UCSD-AML1 (cell line): ENCODE data around the gene PPM1N.

ENCODE experiments used
- DNase-seq: peaks from one replicate; lab custom pipeline; 2025; ENCODE audit not compliant: unreplicated experiment; lab: John Stamatoyannopoulos, UW

PPM1N gene

DNA sequence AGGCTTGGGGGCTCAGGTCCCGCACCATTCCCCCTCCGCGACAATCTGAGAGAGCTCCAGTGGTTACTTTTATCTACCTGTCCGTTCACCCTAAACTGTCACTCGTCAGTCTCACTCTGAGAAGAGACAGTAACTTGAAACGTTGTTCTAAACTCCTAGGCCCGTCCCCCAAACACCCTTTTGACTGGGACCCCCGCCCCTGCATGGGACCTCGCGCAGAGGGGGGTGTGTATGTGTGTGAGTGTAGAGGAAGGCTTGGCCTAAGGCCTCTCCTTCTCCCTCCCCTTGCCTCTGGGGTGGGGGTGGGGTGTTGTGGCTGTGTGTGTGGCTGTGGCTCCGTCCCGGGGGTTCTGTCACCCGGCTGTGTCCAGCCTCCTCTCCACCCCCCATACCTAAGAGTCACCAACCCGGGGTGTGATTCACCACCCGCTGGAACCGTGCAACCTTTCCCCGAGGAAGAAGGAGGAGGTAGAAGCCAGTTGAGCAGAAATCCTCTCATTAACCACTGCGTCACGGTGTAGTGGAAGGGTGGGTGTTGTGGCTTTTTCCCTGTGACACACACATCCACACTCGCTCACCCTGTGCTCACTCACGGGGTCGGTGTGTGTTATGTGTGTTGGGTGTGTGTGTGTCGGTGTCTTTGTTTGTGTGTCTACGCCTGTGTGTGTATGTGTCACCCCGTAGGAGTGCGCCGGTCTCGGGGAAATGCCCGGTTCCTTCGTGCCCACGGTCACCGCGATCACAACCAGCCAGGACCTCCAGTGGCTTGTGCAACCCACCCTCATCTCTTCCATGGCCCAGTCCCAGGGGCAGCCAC lies 28.1 kb upstream of the PPM1N start:
- peak; percentile 42 for DNase-seq

GRCh38 chr19:45470762-45471081 lies 27.5 kb upstream of the PPM1N start:
- no peak for DNase-seq

GRCh38 chr19:45471111-45471930 lies 26.9 kb upstream of the PPM1N start:
- DNase-seq: no peak

DNA sequence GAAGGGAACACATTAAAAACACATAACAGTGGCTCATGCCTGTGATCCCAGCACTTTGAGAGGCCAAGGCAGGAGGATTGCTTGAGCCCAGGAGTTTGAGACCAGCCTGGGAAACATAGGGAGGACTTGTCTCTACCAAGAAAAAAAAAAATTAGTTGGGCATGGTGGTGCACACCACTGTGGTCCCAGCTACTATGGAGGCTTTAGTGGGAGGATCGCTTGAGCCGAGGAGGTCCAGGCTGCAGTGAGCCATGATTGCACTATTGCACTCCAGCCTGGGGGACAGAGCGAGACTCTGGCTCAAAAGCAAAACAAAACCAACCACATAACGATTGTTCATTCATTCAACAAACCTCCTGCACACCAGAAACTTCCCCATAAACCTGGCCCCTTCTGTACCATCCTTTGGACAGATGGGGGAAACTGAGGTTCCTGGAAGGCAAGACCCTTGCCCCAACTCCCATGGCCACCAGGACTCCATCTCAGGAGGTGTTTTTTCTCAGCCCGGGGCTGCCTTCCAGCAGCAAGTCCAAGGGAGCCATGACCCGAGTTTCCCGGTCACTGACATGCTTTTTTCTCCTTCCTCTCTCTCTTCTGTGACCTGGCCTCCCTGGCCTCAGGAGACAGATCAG lies 26.2 kb upstream of the PPM1N start:
- DNase-seq: no peak

GRCh38 chr19:45472563-45473366 lies 25.5 kb upstream of the PPM1N start:
- DNase-seq: no peak

GRCh38 chr19:45473367-45473681 lies 24.9 kb upstream of the PPM1N start:
- no peak for DNase-seq

DNA sequence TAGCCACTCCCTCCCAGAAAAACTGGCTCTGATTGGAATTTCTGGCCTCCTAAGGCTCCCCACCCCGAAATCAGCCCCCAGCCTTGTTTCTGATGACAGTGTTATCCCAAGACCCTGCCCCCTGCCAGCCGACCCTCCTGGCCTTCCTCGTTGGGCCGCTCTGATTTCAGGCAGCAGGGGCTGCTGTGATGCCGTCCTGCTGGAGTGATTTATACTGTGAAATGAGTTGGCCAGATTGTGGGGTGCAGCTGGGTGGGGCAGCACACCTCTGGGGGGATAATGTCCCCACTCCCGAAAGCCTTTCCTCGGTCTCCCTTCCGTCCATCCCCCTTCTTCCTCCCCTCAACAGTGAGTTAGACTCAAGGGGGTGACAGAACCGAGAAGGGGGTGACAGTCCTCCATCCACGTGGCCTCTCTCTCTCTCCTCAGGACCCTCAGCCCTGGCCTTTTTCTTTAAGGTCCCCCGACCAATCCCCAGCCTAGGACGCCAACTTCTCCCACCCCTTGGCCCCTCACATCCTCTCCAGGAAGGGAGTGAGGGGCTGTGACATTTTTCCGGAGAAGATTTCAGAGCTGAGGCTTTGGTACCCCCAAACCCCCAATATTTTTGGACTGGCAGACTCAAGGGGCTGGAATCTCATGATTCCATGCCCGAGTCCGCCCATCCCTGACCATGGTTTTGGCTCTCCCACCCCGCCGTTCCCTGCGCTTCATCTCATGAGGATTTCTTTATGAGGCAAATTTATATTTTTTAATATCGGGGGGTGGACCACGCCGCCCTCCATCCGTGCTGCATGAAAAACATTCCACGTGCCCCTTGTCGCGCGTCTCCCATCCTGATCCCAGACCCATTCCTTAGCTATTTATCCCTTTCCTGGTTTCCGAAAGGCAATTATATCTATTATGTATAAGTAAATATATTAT lies 24.3 kb upstream of the PPM1N start:
- no peak for DNase-seq

DNA sequence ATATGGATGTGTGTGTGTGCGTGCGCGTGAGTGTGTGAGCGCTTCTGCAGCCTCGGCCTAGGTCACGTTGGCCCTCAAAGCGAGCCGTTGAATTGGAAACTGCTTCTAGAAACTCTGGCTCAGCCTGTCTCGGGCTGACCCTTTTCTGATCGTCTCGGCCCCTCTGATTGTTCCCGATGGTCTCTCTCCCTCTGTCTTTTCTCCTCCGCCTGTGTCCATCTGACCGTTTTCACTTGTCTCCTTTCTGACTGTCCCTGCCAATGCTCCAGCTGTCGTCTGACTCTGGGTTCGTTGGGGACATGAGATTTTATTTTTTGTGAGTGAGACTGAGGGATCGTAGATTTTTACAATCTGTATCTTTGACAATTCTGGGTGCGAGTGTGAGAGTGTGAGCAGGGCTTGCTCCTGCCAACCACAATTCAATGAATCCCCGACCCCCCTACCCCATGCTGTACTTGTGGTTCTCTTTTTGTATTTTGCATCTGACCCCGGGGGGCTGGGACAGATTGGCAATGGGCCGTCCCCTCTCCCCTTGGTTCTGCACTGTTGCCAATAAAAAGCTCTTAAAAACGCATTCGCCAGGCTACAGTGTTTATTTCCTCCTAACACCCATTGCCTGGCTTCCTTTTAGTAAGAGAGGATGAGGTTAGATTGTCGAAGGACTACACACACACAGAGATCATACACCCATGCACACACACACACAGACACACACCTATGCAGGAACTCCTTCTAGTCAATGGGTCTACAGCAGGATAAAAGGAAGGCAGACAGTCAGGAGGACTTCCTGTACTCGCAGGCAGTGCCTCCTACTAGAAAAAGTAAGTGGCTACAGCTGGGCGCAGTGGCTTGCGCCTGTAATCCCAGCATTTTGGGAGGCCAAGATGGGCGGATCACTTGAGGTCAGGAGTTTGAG lies 23.4 kb upstream of the PPM1N start:
- no peak for DNase-seq

DNA sequence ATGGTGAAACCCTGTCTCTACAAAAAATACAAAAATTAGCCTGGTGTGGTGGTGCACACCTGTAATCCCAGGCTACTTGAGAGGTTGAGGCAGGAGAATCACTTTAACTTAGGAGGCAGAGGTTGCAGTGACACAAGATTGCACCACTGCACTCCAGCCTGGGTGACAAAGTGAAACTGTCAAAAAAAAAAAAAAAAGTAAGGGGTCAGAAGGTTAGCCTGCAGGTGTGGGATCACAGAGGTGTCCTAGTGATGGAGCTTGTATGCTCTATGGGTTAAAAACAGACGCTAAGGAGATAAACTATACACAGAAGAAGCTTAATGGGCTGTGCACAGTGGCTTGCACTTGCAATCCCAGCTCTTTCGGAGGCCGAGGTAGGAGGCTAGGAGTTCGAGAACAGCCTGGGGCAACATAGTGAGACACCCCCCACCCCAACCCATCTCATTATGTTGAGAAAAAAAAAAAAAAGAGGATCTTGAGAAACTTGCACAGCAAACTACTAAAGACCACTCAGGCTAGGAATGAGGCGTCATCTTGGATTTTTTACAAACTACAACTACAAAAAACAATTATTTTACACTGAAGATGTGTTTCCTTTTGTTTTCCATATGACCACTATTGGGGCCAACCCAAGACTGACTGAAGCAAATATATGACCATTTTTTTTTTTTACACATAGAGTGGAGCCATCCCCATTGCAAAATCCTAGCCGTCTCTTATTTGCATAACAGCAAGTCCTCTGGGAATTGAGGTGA lies 22.5 kb upstream of the PPM1N start:
- DNase-seq: no peak

GRCh38 chr19:45476304-45476703 lies 21.9 kb upstream of the PPM1N start:
- DNase-seq: no peak

GRCh38 chr19:45477186-45477585 lies 21.1 kb upstream of the PPM1N start:
- no peak for DNase-seq

GRCh38 chr19:45477713-45478453 lies 20.4 kb upstream of the PPM1N start:
- DNase-seq: peak; percentile 26

GRCh38 chr19:45478454-45479238 lies 19.6 kb upstream of the PPM1N start:
- DNase-seq: peak; percentile 85

- DNase-seq: no peak
Observed at GRCh38 chr19:45483033-45483432, 15.2 kb upstream of the PPM1N start.

GRCh38 chr19:45484273-45484945 lies 13.8 kb upstream of the PPM1N start:
- no peak for DNase-seq

DNA sequence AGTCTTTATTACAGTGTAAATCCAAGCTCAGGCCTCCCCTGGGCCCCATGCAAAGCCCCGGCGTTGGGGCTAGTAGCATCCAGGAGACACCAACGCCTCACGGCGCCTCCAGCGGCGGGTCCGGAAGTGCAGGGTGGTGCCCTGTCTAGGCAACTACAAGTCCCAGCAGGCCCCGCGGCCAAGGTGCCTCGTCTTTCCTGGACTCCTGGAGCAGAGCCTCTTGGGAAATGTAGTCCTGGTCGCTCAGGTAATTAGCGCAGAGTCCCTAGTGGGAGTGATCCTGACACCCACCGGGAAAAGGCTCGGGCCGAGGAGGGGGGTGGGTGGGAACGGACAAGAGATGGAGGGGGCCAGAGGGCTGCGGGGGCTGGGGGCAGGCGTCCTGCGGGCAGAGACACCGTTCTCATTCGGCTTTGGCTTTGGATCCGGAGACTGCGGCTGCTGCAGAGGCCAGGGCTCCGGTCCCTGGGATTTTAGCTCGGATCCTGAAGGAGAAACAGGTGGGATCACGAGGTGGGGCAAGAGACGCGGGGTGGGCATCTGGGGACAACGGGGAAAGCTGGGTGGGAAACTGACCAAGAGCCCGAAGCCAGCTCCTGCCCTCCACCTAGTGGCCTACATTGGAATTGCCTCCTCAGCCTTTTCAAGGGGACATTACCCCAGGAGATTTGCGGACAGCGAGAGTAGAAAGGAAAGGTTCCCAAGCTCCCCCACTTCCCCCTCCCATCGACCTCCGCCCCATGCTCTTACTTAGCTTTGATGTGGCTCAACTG lies 12.8 kb upstream of the PPM1N start:
- peak; percentile 95 for DNase-seq
